IMR-90 (cell line): ENCODE results near the gene MGAT4C. TPM values are rescaled to one million over a fixed set of nuclear protein-coding genes. Genes with fewer than 3 reads are reported as not detected.

ENCODE experiments used
- ATAC-seq: fragments of 200-7000 bp; cut with Tn5 transposase; 2 replicates; pipeline ENCODE4 v1.9.1; 2020; ENCODE audit warnings: low read depth, mild to moderate bottlenecking, moderate library complexity
- BruUV-seq: library from RNA; stranded (reverse); fragments of 400-500 nt; replicated peaks from 2 replicates; lab custom pipeline; 2021; lab: Mats Ljungman, UMichigan
- CTCF ChIA-PET: fragments of 300-600 bp; formaldehyde crosslinking; extraction: SDS; loops from one replicate; lab custom pipeline; 2021; ENCODE audit warnings: antibody characterized with exemption; lab: Yijun Ruan, JAX
- POLR2A ChIA-PET: fragments of 300-600 bp; sonication (Branson Sonifier 250); formaldehyde crosslinking; loops from one replicate; lab custom pipeline; 2022; ENCODE audit warnings: antibody characterized with exemption; ENCODE audit not compliant: unreplicated experiment; lab: Charles Lee
- DNase-seq: peaks from one replicate; pipeline ENCODE4 v3.0.0; 2013
- H2AFZ ChIP-seq: replicated peaks from 2 replicates; pipeline ENCODE3; 2013; ENCODE audit warnings: low read length, mild to moderate bottlenecking; ENCODE audit not compliant: poor library complexity
- H2AK5ac ChIP-seq: 2 replicates; pipeline ENCODE4 v1.6.1; 2013; ENCODE audit warnings: low read depth, low read length, inconsistent platforms
- H2AK9ac ChIP-seq: replicated peaks from 2 replicates; pipeline ENCODE3; 2013; ENCODE audit warnings: mild to moderate bottlenecking, low read depth, low read length, moderate library complexity; ENCODE audit not compliant: poor library complexity
- H2BK120ac ChIP-seq: 2 replicates; pipeline ENCODE4 v1.6.1; 2013; ENCODE audit warnings: low read depth, low read length, inconsistent platforms
- H2BK15ac ChIP-seq: 3 replicates; pipeline ENCODE4 v1.6.1; 2013; ENCODE audit warnings: low read depth, low read length, inconsistent platforms
- H2BK20ac ChIP-seq: 2 replicates; pipeline ENCODE4 v1.6.1; 2013; ENCODE audit warnings: low read depth, mild to moderate bottlenecking, inconsistent platforms, low read length, moderate library complexity
- H2BK5ac ChIP-seq: 2 replicates; pipeline ENCODE4 v1.6.1; 2013; ENCODE audit warnings: mild to moderate bottlenecking, low read depth, low read length, inconsistent platforms; ENCODE audit not compliant: poor library complexity, severe bottlenecking
- H3K14ac ChIP-seq: replicated peaks from 2 replicates; pipeline ENCODE4 v1.6.1; 2013; ENCODE audit warnings: low read depth, low read length, inconsistent platforms
- H3K18ac ChIP-seq: 2 replicates; pipeline ENCODE4 v1.6.1; 2013; ENCODE audit warnings: low read depth, low read length, control low read depth
- H3K23ac ChIP-seq: 2 replicates; pipeline ENCODE4 v1.6.1; 2013; ENCODE audit warnings: low read depth, low read length, inconsistent platforms
- H3K27ac ChIP-seq: 2 replicates; pipeline ENCODE4 v1.5.1; 2013; ENCODE audit warnings: mild to moderate bottlenecking, control low read depth, low read length; ENCODE audit not compliant: insufficient read depth
- H3K27me3 ChIP-seq: 2 replicates; pipeline ENCODE4 v1.6.1; 2013; ENCODE audit warnings: low read length; ENCODE audit not compliant: control insufficient read depth, insufficient read depth
- H3K36me3 ChIP-seq: 2 replicates; pipeline ENCODE4 v1.6.1; 2013; ENCODE audit warnings: low read length, mixed read lengths; ENCODE audit not compliant: control insufficient read depth, insufficient read depth
- H3K4ac ChIP-seq: 2 replicates; pipeline ENCODE4 v1.6.1; 2013; ENCODE audit warnings: low read depth, low read length, inconsistent platforms
- H3K4me1 ChIP-seq: 2 replicates; pipeline ENCODE4 v1.6.1; 2013; ENCODE audit warnings: low read length, mixed read lengths; ENCODE audit not compliant: control insufficient read depth, insufficient read depth
- H3K4me2 ChIP-seq: 2 replicates; pipeline ENCODE4 v1.6.1; 2013; ENCODE audit warnings: low read depth, mild to moderate bottlenecking, control low read depth, low read length, moderate library complexity
- H3K4me3 ChIP-seq: 2 replicates; pipeline ENCODE4 v1.5.1; 2013; ENCODE audit warnings: low read depth, mild to moderate bottlenecking, control low read depth, low read length, moderate library complexity; ENCODE audit not compliant: insufficient read depth
- H3K56ac ChIP-seq: 2 replicates; pipeline ENCODE4 v1.6.1; 2013; ENCODE audit warnings: low read length, inconsistent platforms; ENCODE audit not compliant: insufficient read depth; ENCODE audit errors: extremely low read depth
- H3K79me1 ChIP-seq, 2 experiments: 2 replicates each; pipeline ENCODE4 v1.6.1; 2013; ENCODE audit warnings: low read length in 2 of 2, inconsistent platforms in 1 of 2, low read depth in 1 of 2
- H3K9ac ChIP-seq: 2 replicates; pipeline ENCODE4 v1.6.1; 2013; ENCODE audit warnings: low read depth, low read length, control low read depth
- H3K9me1 ChIP-seq: 2 replicates; pipeline ENCODE4 v1.6.1; 2013; ENCODE audit warnings: low read length, inconsistent platforms; ENCODE audit not compliant: insufficient read depth
- H3K9me3 ChIP-seq: 2 replicates; pipeline ENCODE4 v1.6.1; 2013; ENCODE audit warnings: low read length; ENCODE audit not compliant: control insufficient read depth, insufficient read depth
- H4K20me1 ChIP-seq: 2 replicates; pipeline ENCODE4 v1.6.1; 2013; ENCODE audit warnings: low read length, inconsistent platforms; ENCODE audit not compliant: insufficient read depth
- H4K5ac ChIP-seq: 2 replicates; pipeline ENCODE4 v1.6.1; 2013; ENCODE audit warnings: mild to moderate bottlenecking, low read depth, low read length, control low read depth
- H4K8ac ChIP-seq, 2 experiments: 2 replicates each; pipeline ENCODE4 v1.6.1; 2013; ENCODE audit warnings: low read depth in 2 of 2, low read length in 2 of 2, control low read depth in 1 of 2, inconsistent platforms in 1 of 2
- H4K91ac ChIP-seq: 2 replicates; pipeline ENCODE4 v1.6.1; 2013; ENCODE audit warnings: low read depth, low read length, inconsistent platforms; ENCODE audit not compliant: insufficient read depth
- BHLHE40 ChIP-seq: fragments of 150-350 bp; IDR thresholded peaks from 2 replicates; pipeline ENCODE4 v1.6.1; 2016; ENCODE audit warnings: mild to moderate bottlenecking, low read depth, low read length
- CEBPB ChIP-seq: IDR thresholded peaks from 2 replicates; pipeline ENCODE4 v1.6.1; 2012; ENCODE audit warnings: low read depth, low read length, improper control_type of control experiment
- CTCF ChIP-seq: conservative IDR thresholded peaks from 2 replicates; pipeline ENCODE4 v1.5.1; 2012; ENCODE audit warnings: mild to moderate bottlenecking, low read depth, low read length, improper control_type of control experiment
- ELK1 ChIP-seq: fragments of 150-350 bp; IDR thresholded peaks from 2 replicates; pipeline ENCODE4 v1.6.1; 2016; ENCODE audit warnings: low read depth, mild to moderate bottlenecking, low read length, moderate library complexity, borderline replicate concordance
- FOS ChIP-seq: fragments of 150-350 bp; IDR thresholded peaks from 2 replicates; pipeline ENCODE4 v1.6.1; 2016; ENCODE audit warnings: low read depth, low read length
- MAFK ChIP-seq: IDR thresholded peaks from 2 replicates; pipeline ENCODE4 v1.6.1; 2012; ENCODE audit warnings: low read depth, low read length, improper control_type of control experiment
- MAZ ChIP-seq: IDR thresholded peaks from 2 replicates; pipeline ENCODE4 v1.6.1; 2012; ENCODE audit warnings: low read depth, mild to moderate bottlenecking, low read length, improper control_type of control experiment, moderate library complexity, borderline replicate concordance
- MXI1 ChIP-seq: IDR thresholded peaks from 2 replicates; pipeline ENCODE4 v1.6.1; 2012; ENCODE audit warnings: low read depth, mild to moderate bottlenecking, low read length, moderate library complexity, borderline replicate concordance
- NFE2L2 ChIP-seq: fragments of 150-350 bp; IDR thresholded peaks from 2 replicates; pipeline ENCODE4 v1.6.1; 2016; ENCODE audit warnings: low read depth, mild to moderate bottlenecking, low read length
- POLR2A ChIP-seq: IDR thresholded peaks from 2 replicates; pipeline ENCODE4 v1.6.1; 2012; ENCODE audit warnings: mild to moderate bottlenecking, low read depth, low read length
- RAD21 ChIP-seq: IDR thresholded peaks from 2 replicates; pipeline ENCODE4 v1.6.1; 2012; ENCODE audit warnings: low read length, improper control_type of control experiment
- RCOR1 ChIP-seq: IDR thresholded peaks from 2 replicates; pipeline ENCODE4 v1.6.1; 2012; ENCODE audit warnings: mild to moderate bottlenecking, low read length, improper control_type of control experiment; ENCODE audit not compliant: insufficient replicate concordance
- RFX5 ChIP-seq: IDR thresholded peaks from 2 replicates; pipeline ENCODE4 v1.8.0; 2012; ENCODE audit warnings: low read depth, mild to moderate bottlenecking, low read length, moderate library complexity
- SMC3 ChIP-seq: fragments of 150-350 bp; IDR thresholded peaks from 2 replicates; pipeline ENCODE4 v1.6.1; 2016; ENCODE audit warnings: low read depth, mild to moderate bottlenecking, antibody characterized with exemption, low read length, moderate library complexity
- USF2 ChIP-seq: fragments of 150-350 bp; IDR thresholded peaks from 2 replicates; pipeline ENCODE4 v1.6.1; 2017; ENCODE audit warnings: mild to moderate bottlenecking, antibody characterized with exemption, low read length, low read depth
- WGBS, 2 experiments: methylation state at CpG; one replicate each; pipeline versions ENCODE4 v1.1.5 to v1.1.7; 2013; ENCODE audit warnings: missing lambda C conversion rate in 2 of 2; ENCODE audit not compliant: insufficient read length in 1 of 2; ENCODE audit errors: extremely low coverage in 2 of 2; 5-methylcytosine and 5-hydroxymethylcytosine counted together
- dilution Hi-C: fragments of 300-500 bp; cut with HindIII; formaldehyde crosslinking; loops from one replicate; pipeline ENCODE4 v1.14.3; 2018; ENCODE audit warnings: low sequenced_read_pairs; ENCODE audit not compliant: unreplicated experiment
- in situ Hi-C: fragments of 300-500 bp; cut with MboI; formaldehyde crosslinking; loops from 3 replicates; pipeline ENCODE4 v1.14.3; 2019; ENCODE audit warnings: low sequenced_read_pairs, inconsistent platforms, mixed read lengths
- intact Hi-C: fragments of 100-400 bp; cut with micrococcal nuclease; formaldehyde crosslinking; loops from 2 replicates; pipeline ENCODE4 v1.10.0; 2022
- polyA plus RNA-seq, 3 experiments: library from polyadenylated mRNA; depleted of rRNA; stranded (reverse); fragments of >200 nt; gene quantifications; 2 replicates each; pipeline ENCODE4 v1.2.3, GENCODE V29; 2012; ENCODE audit warnings: low replicate concordance in 1 of 3
- total RNA-seq: library from RNA; depleted of rRNA; stranded (reverse); fragments of >200 nt; gene quantifications from 2 replicates; pipeline ENCODE4 v1.2.3, GENCODE V29; 2012

Gene MGAT4C
- total and polyA plus RNA-seq, 2 of the 4 experiments (the other 2 are of a cell fraction): not detected

- H3K27ac ChIP-seq: no peak overlapping the region
- POLR2A ChIA-PET: no interaction called here
- no peak overlapping the region for H3K14ac ChIP-seq
- H3K9ac ChIP-seq: no peak overlapping the region
- no peak overlapping the region for H3K4me2 ChIP-seq
- WGBS, 2 experiments: no CpG with 5 or more reads among the region's 2 CpGs
- no peak for DNase-seq
- H4K20me1 ChIP-seq: no peaks in the 10 kb centered on the region
- no peak for ATAC-seq
- H2AFZ ChIP-seq: no peak overlapping the region
- no TSS peak for BruUV-seq
- H3K18ac ChIP-seq: no peak overlapping the region
- H3K9me3 ChIP-seq: no peaks in the 10 kb centered on the region
- H3K4me1 ChIP-seq: no peaks in the 10 kb centered on the region
- no peak overlapping the region for H4K8ac ChIP-seq
- in situ Hi-C loops: no loop called here
- H2BK5ac ChIP-seq: no peak overlapping the region
- no peak overlapping the region for H3K56ac ChIP-seq
- H2AK9ac ChIP-seq: no peak overlapping the region
- intact Hi-C loops: no loop called here
- H3K9me1 ChIP-seq: no peaks in the 10 kb centered on the region
- CTCF ChIA-PET: no interaction called here
- no peak overlapping the region for H4K5ac ChIP-seq
- H3K79me1 ChIP-seq: no peaks in the 10 kb centered on the region
- H3K36me3 ChIP-seq: no peaks in the 10 kb centered on the region
- no peak overlapping the region for H2BK120ac ChIP-seq
- dilution Hi-C loops: no loop called here
- TF ChIP-seq SMC3 (no peak), RAD21 (no peak), RCOR1 (no peak), BHLHE40 (no peak), POLR2A (no peak), MAZ (no peak), FOS (no peak), NFE2L2 (no peak), MAFK (no peak), ELK1 (no peak), CTCF (no peak), MXI1 (no peak), RFX5 (no peak), USF2 (no peak), CEBPB (no peak)
- H3K4me3 ChIP-seq: no peak overlapping the region
- no peak overlapping the region for H3K23ac ChIP-seq
- no peaks in the 10 kb centered on the region for H3K27me3 ChIP-seq
- no peak overlapping the region for H3K4ac ChIP-seq
- H2BK20ac ChIP-seq: no peak overlapping the region
- H2BK15ac ChIP-seq: no peak overlapping the region
- no peak overlapping the region for H4K91ac ChIP-seq
- no peak overlapping the region for H2AK5ac ChIP-seq
Observed at GRCh38 chr12:86257134-86257533, 943 bp upstream of the MGAT4C start.
